Middle frontal gyrus (tissue), 1 donor: Measurements from ENCODE around the gene DAPK1.
A peak's percentile ranks its signal among the peaks of the same experiment; 100 is the strongest.

Experiments
- DNase-seq: peaks from one replicate; pipeline ENCODE4 v3.0.0-alpha.2; 2015; ENCODE audit warnings: low spot score; ENCODE audit errors: extremely low spot score

Gene DAPK1

GRCh38 chr9:87610200-87611155, 112.8 kb downstream of the DAPK1 start:
- DNase-seq, result no peak

DNA sequence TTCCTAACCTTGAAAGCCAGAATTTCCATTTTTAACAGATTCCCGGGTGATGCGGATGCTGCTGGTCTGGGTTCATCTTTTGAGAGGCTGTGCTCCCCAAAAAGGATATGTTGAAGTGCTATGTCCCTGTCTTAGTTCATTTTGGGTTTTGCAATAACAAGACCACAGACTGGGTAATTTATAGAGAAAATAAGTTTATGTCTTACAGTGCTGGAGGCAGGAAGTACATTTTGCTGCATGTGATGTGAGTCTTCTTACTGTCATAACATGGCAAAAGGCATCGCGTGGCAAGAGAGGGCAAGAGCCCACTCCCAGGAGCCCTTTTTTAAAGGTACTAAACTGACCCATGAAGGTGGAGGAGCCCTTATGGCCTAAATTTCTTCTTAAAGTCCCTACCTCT, 114.1 kb downstream of the DAPK1 start:
- DNase-seq, result no peak

GRCh38 chr9:87612536-87612935, 114.9 kb downstream of the DAPK1 start:
- no peak for DNase-seq

DNA sequence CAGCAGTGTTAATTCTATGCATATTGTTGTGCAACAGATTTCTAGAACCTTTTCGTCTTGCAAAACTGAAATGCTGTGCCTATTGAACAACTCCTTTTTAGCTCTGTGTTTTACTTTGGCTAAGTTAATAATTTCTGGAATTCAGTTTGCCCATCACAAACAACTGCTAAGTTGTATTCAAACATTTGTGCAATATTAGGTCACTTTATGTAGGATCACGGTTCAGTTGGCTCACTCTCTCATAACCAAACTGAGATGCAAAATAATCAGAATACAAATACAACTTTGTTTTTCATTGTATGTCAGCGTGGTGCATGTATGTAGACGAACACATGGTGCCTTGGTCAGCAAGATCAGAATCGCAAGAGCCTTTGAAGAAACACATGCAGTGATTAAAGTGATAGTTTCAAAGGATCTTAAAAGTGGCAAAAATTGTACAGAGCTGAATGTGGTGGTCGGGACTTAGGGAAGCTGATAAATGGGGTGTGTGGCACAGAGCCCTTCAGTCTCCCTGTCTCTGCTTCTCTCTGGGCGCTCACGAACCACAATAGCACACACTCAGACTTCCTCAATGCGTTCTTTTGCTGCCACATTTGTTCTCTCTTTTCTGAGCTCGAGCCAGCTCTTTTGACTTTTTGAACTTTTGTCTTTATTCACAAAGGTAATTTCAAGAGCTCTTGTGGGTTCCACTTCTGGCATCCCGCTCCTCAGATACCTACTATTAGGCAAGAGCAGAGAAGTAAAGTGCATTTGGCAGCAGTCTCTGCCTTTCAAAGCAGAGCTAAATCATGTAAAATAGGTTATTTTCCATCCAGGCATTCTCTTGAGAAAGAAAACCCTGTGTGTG, 115.8 kb downstream of the DAPK1 start:
- DNase-seq, result no peak

DNA sequence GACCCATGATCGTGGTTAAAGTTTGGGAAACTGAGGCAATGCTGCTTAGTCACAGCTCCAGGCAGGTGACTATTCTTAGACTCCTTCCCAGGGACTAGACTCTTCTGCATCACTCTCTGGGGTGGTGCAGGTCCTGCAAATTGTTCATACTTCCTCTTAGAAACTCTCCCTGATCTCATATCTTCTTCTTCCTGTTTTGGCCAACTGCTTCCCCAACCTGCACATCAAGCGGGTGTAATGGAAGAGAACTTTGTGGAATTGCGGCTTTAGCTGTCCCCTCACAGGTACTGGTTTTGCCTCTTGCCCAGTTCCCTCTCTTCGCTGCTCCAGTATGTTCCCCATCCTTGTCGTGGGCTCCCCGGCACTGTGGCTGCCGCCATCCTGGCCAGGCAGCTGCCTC, 116.7 kb downstream of the DAPK1 start:
- no peak for DNase-seq

GRCh38 chr9:87615136-87615535, 117.5 kb downstream of the DAPK1 start:
- no peak for DNase-seq

GRCh38 chr9:87615547-87616148, 118.0 kb downstream of the DAPK1 start:
- no peak for DNase-seq

DNA sequence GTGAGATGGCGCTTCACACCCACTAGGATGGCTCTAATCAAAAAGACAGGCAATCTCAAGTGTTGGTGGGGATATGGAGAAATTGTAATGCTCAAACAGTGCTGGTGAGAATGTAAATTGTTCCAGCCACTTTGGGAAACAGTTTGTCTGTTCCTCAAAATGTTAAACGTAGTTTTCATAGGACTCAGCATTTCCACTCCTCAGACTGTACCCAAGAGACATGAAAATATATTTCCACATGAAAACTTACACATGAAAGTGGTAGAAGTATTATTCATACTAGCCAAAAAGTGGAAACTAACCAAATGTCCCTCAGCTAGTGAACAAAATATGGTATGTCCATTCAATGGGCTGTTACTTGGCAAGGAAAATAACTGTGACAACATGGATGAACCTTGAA, 120.6 kb downstream of the DAPK1 start:
- DNase-seq, result no peak

DNA sequence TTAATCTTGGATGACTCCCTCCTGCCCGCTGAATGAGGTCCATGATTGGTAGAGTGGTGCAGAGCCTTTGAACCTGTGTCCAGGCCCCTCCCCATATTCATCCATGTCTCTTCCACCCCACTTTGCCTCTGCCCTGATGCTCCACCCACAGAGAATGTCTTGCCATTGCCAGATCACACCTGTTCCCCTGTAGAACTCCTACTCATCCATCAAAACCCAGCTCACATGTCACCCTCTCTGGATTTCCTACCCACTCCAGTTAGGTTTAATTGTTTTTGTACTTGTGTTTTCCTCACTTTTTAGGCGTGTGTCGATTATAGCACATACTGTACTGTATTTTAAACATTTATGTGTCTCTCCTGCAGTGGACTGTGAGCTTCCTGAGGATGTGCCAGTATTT, 121.3 kb downstream of the DAPK1 start:
- no peak for DNase-seq

GRCh38 chr9:87619346-87619745, 121.7 kb downstream of the DAPK1 start:
- no peak for DNase-seq

- no peak for DNase-seq
These were observed 123.2 kb downstream of the DAPK1 start for GRCh38 chr9:87620731-87621322.

GRCh38 chr9:87622098-87622497, 124.4 kb downstream of the DAPK1 start:
- DNase-seq, result peak; percentile 30

DNA sequence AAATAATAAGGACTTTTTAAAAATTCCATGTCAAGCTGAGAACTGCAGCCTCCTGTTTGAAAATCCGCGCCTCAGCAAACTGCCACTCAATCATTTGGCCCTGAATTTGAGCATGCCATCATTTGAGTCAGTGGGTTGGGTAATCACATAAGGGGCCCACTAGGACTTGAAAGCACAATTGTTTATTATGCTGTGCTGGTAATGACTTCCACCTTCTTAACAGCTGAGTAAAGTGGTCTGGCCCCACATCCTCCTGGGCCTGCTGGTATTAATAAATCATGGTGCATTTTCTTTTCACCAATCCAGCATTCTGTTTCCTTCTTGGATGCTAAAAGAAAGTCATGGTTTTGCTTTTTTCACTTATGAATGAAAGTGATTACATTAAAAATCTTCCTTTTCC, 125.3 kb downstream of the DAPK1 start:
- no peak for DNase-seq

DNA sequence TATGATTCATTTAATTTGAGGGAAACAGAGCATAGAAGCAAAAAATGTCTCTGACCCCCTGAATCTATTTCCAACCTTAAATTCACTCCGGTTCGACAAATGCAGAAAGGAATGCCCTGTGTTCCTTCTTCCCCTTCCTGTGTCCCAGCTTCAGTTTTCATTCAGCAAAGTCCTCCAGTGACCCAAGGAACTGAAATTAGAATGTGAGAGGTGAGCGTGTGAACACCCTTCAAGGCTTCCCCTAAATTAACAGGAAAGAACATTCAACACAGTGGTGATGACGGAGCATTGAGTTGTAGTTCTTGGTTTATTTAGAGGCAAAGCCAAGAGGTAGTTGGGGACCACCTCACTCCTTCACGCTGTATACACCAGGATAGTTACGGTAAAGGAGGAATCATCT, 130.7 kb downstream of the DAPK1 start:
- DNase-seq, result no peak

DNA sequence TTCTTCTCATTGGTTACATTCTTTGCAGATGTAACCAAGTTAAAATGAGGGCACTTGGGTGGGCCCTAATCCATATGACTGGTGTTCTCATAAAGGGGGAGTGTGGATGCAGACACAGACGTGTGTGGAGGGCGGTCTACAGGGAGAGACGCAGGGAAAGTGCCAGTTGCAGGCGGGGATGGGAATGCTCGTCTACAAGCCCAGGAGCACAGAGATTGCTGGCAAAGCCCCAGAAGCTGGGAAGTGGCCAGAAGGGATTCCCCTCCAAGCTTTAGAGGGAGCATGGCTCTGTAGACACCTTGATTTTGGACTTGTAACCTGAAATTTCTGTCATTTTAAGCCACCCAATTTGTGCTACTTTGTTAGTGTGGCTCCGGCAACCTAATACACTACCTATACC, 131.4 kb downstream of the DAPK1 start:
- no peak for DNase-seq

DNA sequence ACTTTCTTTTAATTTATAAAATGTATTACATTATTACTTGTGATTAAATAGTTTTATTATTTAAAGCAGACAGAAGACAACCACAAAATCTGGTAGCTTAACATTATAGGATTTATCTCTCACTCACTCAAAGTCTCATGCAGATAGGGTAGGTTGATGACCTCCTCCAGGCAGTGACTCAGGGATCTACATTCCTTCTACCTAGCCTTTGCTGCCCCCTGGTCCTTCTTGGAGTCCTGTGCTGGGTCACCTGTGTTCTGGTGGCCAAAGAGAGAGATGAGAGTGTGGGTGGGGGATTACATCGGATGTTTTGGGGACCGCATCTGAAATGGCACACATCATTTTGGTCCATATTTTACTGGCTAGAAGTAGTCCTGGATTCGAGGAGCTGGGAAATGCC, 132.6 kb downstream of the DAPK1 start:
- no peak for DNase-seq

DNA sequence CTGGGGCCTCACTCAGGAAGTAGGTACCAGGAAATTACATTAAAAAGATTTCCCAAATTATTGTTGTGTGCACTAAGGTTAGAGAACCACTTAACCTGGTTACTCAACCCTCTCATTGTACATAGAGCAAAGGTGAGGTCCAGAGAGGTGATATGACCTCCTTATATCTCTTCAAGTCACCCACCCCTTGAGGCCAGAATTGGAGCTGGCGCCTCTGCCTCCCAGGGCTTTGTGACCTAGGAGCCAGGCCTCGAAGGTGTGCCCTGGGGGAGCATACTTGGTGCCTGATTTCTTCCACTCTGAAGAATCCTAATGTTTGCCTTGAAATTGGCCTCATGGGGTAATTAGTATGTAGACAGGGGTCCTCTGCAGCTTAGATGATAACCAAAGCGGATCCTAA, 133.2 kb downstream of the DAPK1 start:
- DNase-seq, result no peak

GRCh38 chr9:87635656-87636501, 138.2 kb downstream of the DAPK1 start:
- DNase-seq, result no peak

- DNase-seq, result no peak
These were observed 140.6 kb downstream of the DAPK1 start for GRCh38 chr9:87638292-87638691.

- DNase-seq, result no peak
These were observed 142.3 kb downstream of the DAPK1 start for GRCh38 chr9:87639949-87640348.

GRCh38 chr9:87640385-87640795, 142.7 kb downstream of the DAPK1 start:
- DNase-seq, result no peak
